Activated CD4-positive, alpha-beta memory T cell treated with anti-CD3 and anti-CD28 coated beads for 36 hours (primary cell): ENCODE results near the gene CYP4A22. TPM values are rescaled to one million over a fixed set of nuclear protein-coding genes. Genes with fewer than 3 reads are reported as not detected.
A peak's percentile ranks its signal among the peaks of the same experiment; 100 is the strongest.
"Not testable (repeated sequence)": the region's sequence is repeated elsewhere in the genome, so short reads cannot be mapped to it uniquely, and the experiment has no call there.

Experiments used
- CTCF ChIA-PET: fragments of 350-600 bp; sonication (Branson Sonifier 250); formaldehyde crosslinking; loops from one replicate; lab custom pipeline; 2021; ENCODE audit warnings: antibody characterized with exemption, inconsistent platforms; lab: Charles Lee
- POLR2A ChIA-PET: fragments of 350-600 bp; sonication (Branson Sonifier 250); formaldehyde crosslinking; loops from one replicate; lab custom pipeline; 2021; ENCODE audit warnings: antibody characterized with exemption; lab: Charles Lee
- DNase-seq: peaks from one replicate; pipeline ENCODE4 v3.0.0-alpha.2; 2020
- H3K27ac Mint-ChIP-seq: one replicate; pipeline ENCODE4 v1.8.0; 2021; ENCODE audit warnings: mixed read lengths
- H3K27me3 Mint-ChIP-seq: one replicate; pipeline ENCODE4 v1.8.0; 2021; ENCODE audit warnings: mixed read lengths
- H3K36me3 Mint-ChIP-seq: one replicate; pipeline ENCODE4 v1.8.0; 2021; ENCODE audit warnings: mixed read lengths
- H3K4me1 Mint-ChIP-seq: one replicate; pipeline ENCODE4 v1.8.0; 2021; ENCODE audit warnings: low read depth, mixed read lengths
- H3K4me3 Mint-ChIP-seq: one replicate; pipeline ENCODE4 v1.8.0; 2021; ENCODE audit warnings: mild to moderate bottlenecking, mixed read lengths
- H3K9me3 Mint-ChIP-seq: one replicate; pipeline ENCODE4 v1.8.0; 2021; ENCODE audit warnings: mixed read lengths
- intact Hi-C: fragments of 100-400 bp; cut with micrococcal nuclease; formaldehyde crosslinking; loops from one replicate; pipeline ENCODE4 v1.15.1; 2023
- total RNA-seq, 2 experiments: library from RNA; stranded (reverse); gene quantifications; one replicate each; pipeline ENCODE4 v1.2.3, GENCODE V29; 2021

The CYP4A22 gene
- not detected for total RNA-seq

GRCh38 chr1:47137198-47137597 is at the start of gene CYP4A22:
Gene CYP4A22, plus strand, starts transcription at chr1:47137441. Its CDS starts 45 bp downstream, at chr1:47137486.
- Mint-ChIP-seq H3K4me3 (no peak within 1 kb of the TSS), H3K27me3 (peaks cover 12% of the 10 kb centered on the region), H3K27ac (no peak within 1 kb of the TSS), H3K36me3 (no peaks in the 10 kb centered on the region), H3K9me3 (peaks cover 4% of the 10 kb centered on the region), H3K4me1 (no peaks in the 10 kb centered on the region)
- ChIA-PET POLR2A (no interaction called here), CTCF (no interaction called here)
- DNase-seq = no peak
- intact Hi-C loops = no loop called here

GRCh38 chr1:47089356-47089755 is 47.9 kb upstream of the CYP4A22 start:
- CTCF ChIA-PET, intact Hi-C loops, H3K4me1 Mint-ChIP-seq, H3K27me3 Mint-ChIP-seq, H3K27ac Mint-ChIP-seq, H3K36me3 Mint-ChIP-seq, H3K4me3 Mint-ChIP-seq, POLR2A ChIA-PET, H3K9me3 Mint-ChIP-seq: not testable (repeated sequence)
- DNase-seq = peak; percentile 26

- H3K27ac Mint-ChIP-seq, H3K4me3 Mint-ChIP-seq, H3K9me3 Mint-ChIP-seq, H3K4me1 Mint-ChIP-seq, CTCF ChIA-PET, H3K36me3 Mint-ChIP-seq, H3K27me3 Mint-ChIP-seq, intact Hi-C loops, DNase-seq, POLR2A ChIA-PET: not testable (repeated sequence)
Observed at GRCh38 chr1:47091476-47091875, 45.8 kb upstream of the CYP4A22 start.

GRCh38 chr1:47104816-47105215 is 32.4 kb upstream of the CYP4A22 start:
- no peak overlapping the region for H3K27ac Mint-ChIP-seq
- H3K9me3 Mint-ChIP-seq = peaks cover 11% of the 10 kb centered on the region
- CTCF ChIA-PET = no interaction called here
- H3K4me1 Mint-ChIP-seq = no peaks in the 10 kb centered on the region
- POLR2A ChIA-PET = no interaction called here
- H3K36me3 Mint-ChIP-seq = peaks cover 1% of the 10 kb centered on the region
- no peak for DNase-seq
- intact Hi-C loops = no loop called here
- H3K27me3 Mint-ChIP-seq = peaks cover 12% of the 10 kb centered on the region
- H3K4me3 Mint-ChIP-seq = no peak overlapping the region

GRCh38 chr1:47106792-47107191 is 30.4 kb upstream of the CYP4A22 start:
- Mint-ChIP-seq H3K36me3 (peaks cover 1% of the 10 kb centered on the region), H3K4me1 (no peaks in the 10 kb centered on the region), H3K4me3 (no peak overlapping the region), H3K27ac (no peak overlapping the region), H3K9me3 (peaks cover 11% of the 10 kb centered on the region), H3K27me3 (peaks cover 17% of the 10 kb centered on the region)
- DNase-seq = no peak
- POLR2A ChIA-PET = no interaction called here
- CTCF ChIA-PET = interaction anchor here (0.5 kb wide), 1 partner anchor 301 kb away, joined by 3 read pairs; no protein-coding TSS in a partner anchor
- intact Hi-C loops = no loop called here

- intact Hi-C loops, H3K36me3 Mint-ChIP-seq, DNase-seq, CTCF ChIA-PET, H3K4me3 Mint-ChIP-seq, POLR2A ChIA-PET, H3K4me1 Mint-ChIP-seq, H3K9me3 Mint-ChIP-seq, H3K27ac Mint-ChIP-seq: not testable (repeated sequence)
- peaks cover 20% of the 10 kb centered on the region for H3K27me3 Mint-ChIP-seq
Observed at GRCh38 chr1:47107851-47108574, 29.2 kb upstream of the CYP4A22 start.

GRCh38 chr1:47109482-47109881 is 27.8 kb upstream of the CYP4A22 start:
- DNase-seq, POLR2A ChIA-PET, H3K9me3 Mint-ChIP-seq, H3K36me3 Mint-ChIP-seq, intact Hi-C loops, H3K4me3 Mint-ChIP-seq, H3K4me1 Mint-ChIP-seq, H3K27ac Mint-ChIP-seq, CTCF ChIA-PET: not testable (repeated sequence)
- peaks cover 22% of the 10 kb centered on the region for H3K27me3 Mint-ChIP-seq

- no peak overlapping the region for H3K4me3 Mint-ChIP-seq
- H3K36me3 Mint-ChIP-seq = no peaks in the 10 kb centered on the region
- H3K27me3 Mint-ChIP-seq = peaks cover 20% of the 10 kb centered on the region
- H3K4me1 Mint-ChIP-seq = no peaks in the 10 kb centered on the region
- ChIA-PET CTCF (no interaction called here), POLR2A (no interaction called here)
- no peak overlapping the region for H3K27ac Mint-ChIP-seq
- intact Hi-C loops = no loop called here
- H3K9me3 Mint-ChIP-seq = no peaks in the 10 kb centered on the region
- DNase-seq = no peak
Observed at GRCh38 chr1:47113178-47113577, 24.1 kb upstream of the CYP4A22 start.

GRCh38 chr1:47121039-47121438 is 16.2 kb upstream of the CYP4A22 start:
- H3K36me3 Mint-ChIP-seq, CTCF ChIA-PET, intact Hi-C loops, DNase-seq, H3K4me1 Mint-ChIP-seq, H3K27ac Mint-ChIP-seq, POLR2A ChIA-PET, H3K4me3 Mint-ChIP-seq, H3K9me3 Mint-ChIP-seq: not testable (repeated sequence)
- peaks cover 12% of the 10 kb centered on the region for H3K27me3 Mint-ChIP-seq

GRCh38 chr1:47124834-47125233 is 12.4 kb upstream of the CYP4A22 start:
- H3K4me3 Mint-ChIP-seq, H3K36me3 Mint-ChIP-seq, H3K27ac Mint-ChIP-seq, CTCF ChIA-PET, H3K27me3 Mint-ChIP-seq, DNase-seq, H3K4me1 Mint-ChIP-seq, H3K9me3 Mint-ChIP-seq, POLR2A ChIA-PET, intact Hi-C loops: not testable (repeated sequence)

- H3K36me3 Mint-ChIP-seq, H3K9me3 Mint-ChIP-seq, H3K27me3 Mint-ChIP-seq, POLR2A ChIA-PET, intact Hi-C loops, H3K27ac Mint-ChIP-seq, H3K4me1 Mint-ChIP-seq, DNase-seq, H3K4me3 Mint-ChIP-seq: not testable (repeated sequence)
- CTCF ChIA-PET = interaction anchor here (0.9 kb wide), 1 partner anchor 52 kb away, joined by 3 read pairs; no protein-coding TSS in a partner anchor
Observed at GRCh38 chr1:47126997-47127396, 10.2 kb upstream of the CYP4A22 start.

GRCh38 chr1:47128221-47128620 is 9.0 kb upstream of the CYP4A22 start:
- no peaks in the 10 kb centered on the region for H3K4me1 Mint-ChIP-seq
- H3K36me3 Mint-ChIP-seq = no peaks in the 10 kb centered on the region
- H3K4me3 Mint-ChIP-seq = no peak overlapping the region

GRCh38 chr1:47128854-47129253 is 8.4 kb upstream of the CYP4A22 start:
- H3K9me3 Mint-ChIP-seq, H3K36me3 Mint-ChIP-seq, intact Hi-C loops, DNase-seq, H3K4me3 Mint-ChIP-seq, H3K4me1 Mint-ChIP-seq, H3K27ac Mint-ChIP-seq, CTCF ChIA-PET, H3K27me3 Mint-ChIP-seq, POLR2A ChIA-PET: not testable (repeated sequence)

More at GRCh38 chr1:47128221-47128620, 9.0 kb upstream of the CYP4A22 start:
- ChIA-PET POLR2A (no interaction called here), CTCF (interaction anchor here (0.9 kb wide), 1 partner anchor 51 kb away, joined by 3 read pairs; no protein-coding TSS in a partner anchor)
- intact Hi-C loops = no loop called here
- peaks cover 9% of the 10 kb centered on the region for H3K27me3 Mint-ChIP-seq
- peaks cover 4% of the 10 kb centered on the region for H3K9me3 Mint-ChIP-seq
- no peak for DNase-seq
- no peak overlapping the region for H3K27ac Mint-ChIP-seq
